HepG2 (cell line): ENCODE measurements around the gene RBSN. TPM values are rescaled to one million over a fixed set of nuclear protein-coding genes. Genes with fewer than 3 reads are reported as not detected.

Experiments
- AHR ChIP-seq: IDR thresholded peaks from 2 replicates; pipeline ENCODE4 v1.6.1; 2018; ENCODE audit warnings: missing genetic modification reagents, missing compliant biosample characterization
- REPIN1 ChIP-seq: sonication (generic); formaldehyde crosslinking; IDR thresholded peaks from 2 replicates; pipeline ENCODE4 v1.8.0; 2022; ENCODE audit warnings: missing genetic modification reagents, low read depth, mild to moderate bottlenecking, borderline replicate concordance
- RXRB ChIP-seq: IDR thresholded peaks from 2 replicates; pipeline ENCODE4 v1.6.1; 2016; ENCODE audit warnings: borderline replicate concordance, missing genetic modification reagents, missing compliant biosample characterization
- ZNF589 ChIP-seq: sonication (generic); formaldehyde crosslinking; conservative IDR thresholded peaks from 2 replicates; pipeline ENCODE4 v1.8.0; 2022; ENCODE audit warnings: mild to moderate bottlenecking, moderate library complexity, missing genetic modification reagents
- ZNF660 ChIP-seq: sonication (generic); formaldehyde crosslinking; IDR thresholded peaks from 2 replicates; pipeline ENCODE4 v1.5.1; 2020; ENCODE audit warnings: mild to moderate bottlenecking, low read depth, missing genetic modification reagents, borderline replicate concordance
- polyA plus RNA-seq, 8 experiments: library from polyadenylated mRNA; depleted of rRNA in 3 of 8; stranded (reverse) in 7 of 8; unstranded in 1 of 8; fragments of >200 nt; fragmentation: Illumina TruSeq in 4 of 8; extraction: Trizol in 4 of 8; gene quantifications; 2 replicates each; pipeline versions ENCODE4 v1.2.1 to v1.2.3, GENCODE V29; 2011 to 2016; ENCODE audit warnings: low read depth in 4 of 8, missing spikeins in 1 of 8, mixed read lengths in 1 of 8; ENCODE audit not compliant: insufficient read depth in 1 of 8
- total RNA-seq, 5 experiments: library from RNA; depleted of rRNA; stranded (reverse); fragments of >200 nt; fragmentation: Illumina TruSeq; extraction: Trizol; gene quantifications; 2 replicates each; pipeline ENCODE4 v1.2.3, GENCODE V29; 2016; ENCODE audit warnings: low read depth in 1 of 5
- TF ChIP-seq, protein P1 (sequence below): sonication (generic); formaldehyde crosslinking; IDR thresholded peaks from 2 replicates; pipeline ENCODE4 v1.5.0; 2020; ENCODE audit warnings: missing genetic modification reagents
- TF ChIP-seq, protein P2 (sequence below): sonication (generic); formaldehyde crosslinking; IDR thresholded peaks from 2 replicates; pipeline ENCODE4 v1.5.0; 2020; ENCODE audit warnings: mild to moderate bottlenecking, low read depth, missing genetic modification reagents, borderline replicate concordance
- TF ChIP-seq, protein P3 (sequence below): IDR thresholded peaks from 2 replicates; pipeline ENCODE4 v1.6.1; 2016; ENCODE audit warnings: mild to moderate bottlenecking
- TF ChIP-seq, protein P4 (sequence below), 2 experiments: fragments of 450-650 bp in 1 of 2; sonication (generic) in 1 of 2; formaldehyde crosslinking in 1 of 2; IDR thresholded peaks; 2 replicates each; pipeline versions ENCODE4 v1.6.1 to v1.8.0; 2016 to 2022; ENCODE audit warnings: antibody characterized with exemption in 1 of 2, mild to moderate bottlenecking in 1 of 2, missing genetic modification reagents in 1 of 2
- TF ChIP-seq, protein P5 (sequence below): sonication (generic); IDR thresholded peaks from 2 replicates; pipeline ENCODE4 v1.6.1; 2016; ENCODE audit warnings: low read depth, borderline replicate concordance
- TF ChIP-seq, protein P6 (sequence below), 2 experiments: sonication (generic) in 1 of 2; formaldehyde crosslinking in 1 of 2; IDR thresholded peaks; 2 replicates each; pipeline versions ENCODE4 v1.4.0 to v1.6.1; 2018 to 2020; ENCODE audit warnings: missing genetic modification reagents in 2 of 2, borderline replicate concordance in 1 of 2, low read depth in 1 of 2, mild to moderate bottlenecking in 1 of 2, missing biosample characterization in 1 of 2

Gene RBSN
- total and polyA plus RNA-seq, 2 of the 13 experiments (the other 11 are each of a cell fraction or from before 2014, with no cell fraction given), result 7.9 to 11.8 TPM

DNA sequence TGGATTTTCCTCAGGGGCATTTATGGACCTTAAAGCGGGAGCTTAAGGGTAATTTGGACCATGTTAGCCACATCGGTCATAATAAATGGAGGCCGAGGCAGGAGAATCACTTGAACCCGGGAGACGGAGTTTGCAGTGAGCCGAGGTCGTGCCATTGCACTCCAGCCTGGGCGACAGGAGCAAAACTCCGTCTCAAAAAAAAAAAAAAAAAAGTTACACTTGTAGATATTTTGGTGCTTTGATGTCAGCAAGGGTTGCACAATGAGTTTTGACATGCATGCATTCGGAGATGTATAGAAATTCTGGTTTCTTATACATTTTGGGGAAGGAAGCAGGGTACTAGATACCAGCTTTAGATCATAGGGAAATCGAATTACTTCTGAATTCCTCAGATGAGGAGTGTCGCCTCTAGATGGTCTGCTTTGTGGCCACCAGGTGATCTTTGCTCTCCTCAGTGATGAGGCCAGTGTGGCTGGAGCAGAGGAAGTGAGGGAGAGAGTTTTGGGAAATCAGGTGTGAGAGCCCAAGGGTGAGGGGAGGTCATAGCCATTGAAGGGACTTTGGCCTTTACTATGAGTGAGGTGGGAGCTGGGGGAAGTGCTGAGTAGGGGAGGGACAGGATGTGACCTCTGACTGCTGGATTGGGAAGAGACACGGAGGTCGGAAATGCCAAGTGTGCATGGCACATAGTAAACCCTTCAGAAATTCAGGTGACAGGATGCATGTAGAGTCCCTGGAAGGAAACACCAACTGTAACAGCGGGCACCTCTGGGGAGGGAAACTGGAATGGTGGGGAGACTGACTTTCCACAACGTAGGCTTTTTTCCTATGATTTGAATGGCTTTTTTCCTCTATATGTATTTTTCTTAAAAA lies 8.4 kb upstream of the RBSN start (continued):
- TF ChIP-seq, protein P1, sequence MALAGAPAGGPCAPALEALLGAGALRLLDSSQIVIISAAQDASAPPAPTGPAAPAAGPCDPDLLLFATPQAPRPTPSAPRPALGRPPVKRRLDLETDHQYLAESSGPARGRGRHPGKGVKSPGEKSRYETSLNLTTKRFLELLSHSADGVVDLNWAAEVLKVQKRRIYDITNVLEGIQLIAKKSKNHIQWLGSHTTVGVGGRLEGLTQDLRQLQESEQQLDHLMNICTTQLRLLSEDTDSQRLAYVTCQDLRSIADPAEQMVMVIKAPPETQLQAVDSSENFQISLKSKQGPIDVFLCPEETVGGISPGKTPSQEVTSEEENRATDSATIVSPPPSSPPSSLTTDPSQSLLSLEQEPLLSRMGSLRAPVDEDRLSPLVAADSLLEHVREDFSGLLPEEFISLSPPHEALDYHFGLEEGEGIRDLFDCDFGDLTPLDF (CRISPR knock-in tag), result no peak
- TF ChIP-seq ZNF660 (CRISPR knock-in tag), result no peak
- TF ChIP-seq AHR (CRISPR knock-in tag), result no peak
- TF ChIP-seq, protein P2, sequence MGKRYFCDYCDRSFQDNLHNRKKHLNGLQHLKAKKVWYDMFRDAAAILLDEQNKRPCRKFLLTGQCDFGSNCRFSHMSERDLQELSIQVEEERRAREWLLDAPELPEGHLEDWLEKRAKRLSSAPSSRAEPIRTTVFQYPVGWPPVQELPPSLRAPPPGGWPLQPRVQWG, result no peak
- TF ChIP-seq, protein P3, sequence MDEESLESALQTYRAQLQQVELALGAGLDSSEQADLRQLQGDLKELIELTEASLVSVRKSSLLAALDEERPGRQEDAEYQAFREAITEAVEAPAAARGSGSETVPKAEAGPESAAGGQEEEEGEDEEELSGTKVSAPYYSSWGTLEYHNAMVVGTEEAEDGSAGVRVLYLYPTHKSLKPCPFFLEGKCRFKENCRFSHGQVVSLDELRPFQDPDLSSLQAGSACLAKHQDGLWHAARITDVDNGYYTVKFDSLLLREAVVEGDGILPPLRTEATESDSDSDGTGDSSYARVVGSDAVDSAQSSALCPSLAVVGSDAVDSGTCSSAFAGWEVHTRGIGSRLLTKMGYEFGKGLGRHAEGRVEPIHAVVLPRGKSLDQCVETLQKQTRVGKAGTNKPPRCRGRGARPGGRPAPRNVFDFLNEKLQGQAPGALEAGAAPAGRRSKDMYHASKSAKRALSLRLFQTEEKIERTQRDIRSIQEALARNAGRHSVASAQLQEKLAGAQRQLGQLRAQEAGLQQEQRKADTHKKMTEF (CRISPR knock-in tag), result no peak
- TF ChIP-seq, protein P4, sequence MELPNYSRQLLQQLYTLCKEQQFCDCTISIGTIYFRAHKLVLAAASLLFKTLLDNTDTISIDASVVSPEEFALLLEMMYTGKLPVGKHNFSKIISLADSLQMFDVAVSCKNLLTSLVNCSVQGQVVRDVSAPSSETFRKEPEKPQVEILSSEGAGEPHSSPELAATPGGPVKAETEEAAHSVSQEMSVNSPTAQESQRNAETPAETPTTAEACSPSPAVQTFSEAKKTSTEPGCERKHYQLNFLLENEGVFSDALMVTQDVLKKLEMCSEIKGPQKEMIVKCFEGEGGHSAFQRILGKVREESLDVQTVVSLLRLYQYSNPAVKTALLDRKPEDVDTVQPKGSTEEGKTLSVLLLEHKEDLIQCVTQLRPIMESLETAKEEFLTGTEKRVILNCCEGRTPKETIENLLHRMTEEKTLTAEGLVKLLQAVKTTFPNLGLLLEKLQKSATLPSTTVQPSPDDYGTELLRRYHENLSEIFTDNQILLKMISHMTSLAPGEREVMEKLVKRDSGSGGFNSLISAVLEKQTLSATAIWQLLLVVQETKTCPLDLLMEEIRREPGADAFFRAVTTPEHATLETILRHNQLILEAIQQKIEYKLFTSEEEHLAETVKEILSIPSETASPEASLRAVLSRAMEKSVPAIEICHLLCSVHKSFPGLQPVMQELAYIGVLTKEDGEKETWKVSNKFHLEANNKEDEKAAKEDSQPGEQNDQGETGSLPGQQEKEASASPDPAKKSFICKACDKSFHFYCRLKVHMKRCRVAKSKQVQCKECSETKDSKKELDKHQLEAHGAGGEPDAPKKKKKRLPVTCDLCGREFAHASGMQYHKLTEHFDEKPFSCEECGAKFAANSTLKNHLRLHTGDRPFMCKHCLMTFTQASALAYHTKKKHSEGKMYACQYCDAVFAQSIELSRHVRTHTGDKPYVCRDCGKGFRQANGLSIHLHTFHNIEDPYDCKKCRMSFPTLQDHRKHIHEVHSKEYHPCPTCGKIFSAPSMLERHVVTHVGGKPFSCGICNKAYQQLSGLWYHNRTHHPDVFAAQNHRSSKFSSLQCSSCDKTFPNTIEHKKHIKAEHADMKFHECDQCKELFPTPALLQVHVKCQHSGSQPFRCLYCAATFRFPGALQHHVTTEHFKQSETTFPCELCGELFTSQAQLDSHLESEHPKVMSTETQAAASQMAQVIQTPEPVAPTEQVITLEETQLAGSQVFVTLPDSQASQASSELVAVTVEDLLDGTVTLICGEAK (IDR thresholded peaks at IDR 0.05), result no peak
- TF ChIP-seq, protein P4 (CRISPR knock-in tag; IDR thresholded peaks at IDR 0.05), result 0 out of 2 replicates have a peak, but pooled peaks have one; percentile 1
- TF ChIP-seq REPIN1, result no peak
- TF ChIP-seq ZNF589, result no peak
- TF ChIP-seq, protein P5, sequence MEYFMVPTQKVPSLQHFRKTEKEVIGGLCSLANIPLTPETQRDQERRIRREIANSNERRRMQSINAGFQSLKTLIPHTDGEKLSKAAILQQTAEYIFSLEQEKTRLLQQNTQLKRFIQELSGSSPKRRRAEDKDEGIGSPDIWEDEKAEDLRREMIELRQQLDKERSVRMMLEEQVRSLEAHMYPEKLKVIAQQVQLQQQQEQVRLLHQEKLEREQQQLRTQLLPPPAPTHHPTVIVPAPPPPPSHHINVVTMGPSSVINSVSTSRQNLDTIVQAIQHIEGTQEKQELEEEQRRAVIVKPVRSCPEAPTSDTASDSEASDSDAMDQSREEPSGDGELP, result peak; percentile 88
- TF ChIP-seq, protein P6, sequence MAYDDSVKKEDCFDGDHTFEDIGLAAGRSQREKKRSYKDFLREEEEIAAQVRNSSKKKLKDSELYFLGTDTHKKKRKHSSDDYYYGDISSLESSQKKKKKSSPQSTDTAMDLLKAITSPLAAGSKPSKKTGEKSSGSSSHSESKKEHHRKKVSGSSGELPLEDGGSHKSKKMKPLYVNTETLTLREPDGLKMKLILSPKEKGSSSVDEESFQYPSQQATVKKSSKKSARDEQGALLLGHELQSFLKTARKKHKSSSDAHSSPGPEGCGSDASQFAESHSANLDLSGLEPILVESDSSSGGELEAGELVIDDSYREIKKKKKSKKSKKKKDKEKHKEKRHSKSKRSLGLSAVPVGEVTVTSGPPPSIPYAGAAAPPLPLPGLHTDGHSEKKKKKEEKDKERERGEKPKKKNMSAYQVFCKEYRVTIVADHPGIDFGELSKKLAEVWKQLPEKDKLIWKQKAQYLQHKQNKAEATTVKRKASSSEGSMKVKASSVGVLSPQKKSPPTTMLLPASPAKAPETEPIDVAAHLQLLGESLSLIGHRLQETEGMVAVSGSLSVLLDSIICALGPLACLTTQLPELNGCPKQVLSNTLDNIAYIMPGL (CRISPR knock-in tag; IDR thresholded peaks at IDR 0.05; ENCODE audit: borderline replicate concordance in 1 of 2, low read depth in 1 of 2), result no peak
- TF ChIP-seq RXRB (CRISPR knock-in tag), result peak; percentile 96
